Activated CD8-positive, alpha-beta memory T cell treated with anti-CD3 and anti-CD28 coated beads, Interleukin-2, amount 50 U/mL, for 24 hours (primary cell): Measurements from ENCODE around the gene IGSF9B.

ENCODE experiments used
- DNase-seq: peaks from one replicate; pipeline ENCODE4 v3.0.0-alpha.2; 2020; ENCODE audit errors: extremely low read depth

IGSF9B gene

GRCh38 chr11:133985981-133986944 lies 29.5 kb upstream of the IGSF9B start:
- DNase-seq: no peak

DNA sequence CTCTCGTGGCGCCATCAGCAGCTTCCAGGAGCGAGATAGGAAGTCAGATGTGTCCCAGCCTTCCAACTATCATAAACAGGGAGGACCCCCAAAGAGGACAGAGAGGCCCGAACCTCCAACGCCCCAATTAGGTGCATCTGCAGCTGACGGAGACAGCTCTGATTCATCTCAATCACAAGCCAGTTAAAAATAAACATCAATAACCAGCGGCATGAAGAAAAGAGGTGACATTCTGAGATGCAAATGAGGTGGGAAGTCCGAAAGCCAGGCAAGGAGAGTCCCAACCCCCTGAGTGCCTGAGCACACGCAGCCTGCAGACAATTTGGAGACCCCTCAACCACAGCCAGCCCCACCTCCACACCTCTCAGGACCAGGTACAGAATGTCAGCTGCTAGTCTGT lies 28.1 kb upstream of the IGSF9B start:
- DNase-seq: no peak

GRCh38 chr11:133983660-133984316 lies 27.0 kb upstream of the IGSF9B start:
- no peak for DNase-seq

DNA sequence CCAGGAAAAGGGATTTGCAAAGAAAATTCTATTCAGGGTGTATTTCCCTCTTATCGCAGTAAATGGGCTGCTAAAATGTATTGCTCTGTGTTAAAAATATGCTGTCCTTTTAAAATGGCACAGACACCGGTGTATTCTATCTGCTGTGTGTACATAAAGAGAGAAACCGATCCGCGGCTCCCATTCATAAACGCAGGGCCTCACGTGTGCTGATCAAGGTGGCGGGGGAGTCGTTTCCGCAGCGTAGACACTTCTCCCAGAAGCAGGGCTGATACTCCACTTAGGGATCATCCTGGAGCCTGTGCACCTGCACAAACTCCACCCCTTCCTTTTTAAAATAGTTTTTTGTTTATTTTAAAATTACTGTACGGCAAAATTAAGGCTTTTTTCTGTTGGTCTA lies 26.1 kb upstream of the IGSF9B start:
- DNase-seq: no peak

GRCh38 chr11:133982151-133982550 lies 25.4 kb upstream of the IGSF9B start:
- no peak for DNase-seq

DNA sequence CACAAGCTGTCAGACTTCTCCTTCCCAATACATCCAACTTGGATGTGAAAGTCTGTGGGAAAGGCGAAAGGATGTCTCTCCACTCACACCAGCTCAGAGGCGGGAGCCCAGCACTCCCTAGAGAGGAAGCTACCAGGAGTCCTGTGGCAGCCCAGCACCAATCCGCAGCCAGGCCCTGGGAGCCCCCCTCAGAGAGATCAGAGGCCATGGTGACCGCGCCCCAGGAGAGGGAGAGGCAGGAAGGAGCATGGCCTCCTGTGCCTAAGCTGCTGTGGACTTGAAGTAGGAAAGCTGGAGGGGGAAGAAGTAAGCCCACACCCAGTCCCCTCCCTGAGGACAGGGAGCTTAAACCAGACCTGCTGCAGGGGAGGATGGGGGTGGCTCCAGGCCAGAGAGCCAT lies 24.4 kb upstream of the IGSF9B start:
- no peak for DNase-seq

- DNase-seq: no peak
Observed at GRCh38 chr11:133980665-133981064, 23.9 kb upstream of the IGSF9B start.

- no peak for DNase-seq
Observed at GRCh38 chr11:133978794-133979193, 22.0 kb upstream of the IGSF9B start.

DNA sequence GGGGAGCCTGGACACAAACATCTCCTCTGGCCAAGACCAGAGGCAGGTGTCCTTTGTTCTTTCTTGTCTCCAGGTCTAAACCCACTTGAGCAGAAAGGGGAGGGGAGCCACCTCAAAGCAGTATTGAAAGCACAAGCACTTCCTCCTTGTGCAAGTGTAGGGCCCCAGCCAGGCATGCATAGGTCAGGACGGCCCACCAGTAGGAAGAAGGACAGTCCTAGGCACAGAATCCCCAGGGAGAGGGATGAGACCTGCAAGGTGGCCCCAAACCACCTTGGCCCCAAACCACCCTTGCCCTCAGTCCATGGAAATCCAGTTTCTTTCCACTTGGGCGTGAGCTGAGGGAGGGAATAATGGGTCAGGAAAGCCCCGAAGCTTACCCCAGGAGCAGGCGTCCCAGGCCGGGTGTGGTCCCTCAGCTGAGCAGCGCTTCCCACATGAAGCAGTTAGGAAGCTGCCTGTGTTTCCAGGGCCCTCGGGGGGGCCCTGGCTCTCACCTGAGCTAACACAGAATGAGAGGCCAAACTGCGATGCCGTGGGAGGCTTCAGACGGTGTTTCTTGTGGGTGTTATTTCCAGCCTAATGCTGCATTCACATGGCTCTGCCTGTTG lies 20.4 kb upstream of the IGSF9B start:
- DNase-seq: no peak

DNA sequence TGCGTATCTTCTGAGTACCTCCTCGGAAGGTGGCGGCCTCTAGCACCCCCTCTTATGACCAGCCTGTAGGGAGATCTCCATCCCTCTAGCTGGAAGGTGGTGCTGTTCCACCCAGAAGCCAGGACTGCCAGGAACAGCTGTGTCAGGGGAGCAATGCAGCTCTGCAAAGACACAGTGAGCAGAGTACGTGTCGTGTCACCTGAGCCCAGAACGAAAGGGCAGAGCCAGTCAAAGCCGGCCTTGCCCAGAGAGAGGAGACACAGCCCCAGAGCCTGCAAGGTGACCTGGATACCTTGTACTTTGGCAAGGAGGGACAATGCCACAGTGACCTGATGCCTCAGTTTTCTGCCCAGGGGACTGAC lies 18.7 kb upstream of the IGSF9B start:
- DNase-seq: no peak

DNA sequence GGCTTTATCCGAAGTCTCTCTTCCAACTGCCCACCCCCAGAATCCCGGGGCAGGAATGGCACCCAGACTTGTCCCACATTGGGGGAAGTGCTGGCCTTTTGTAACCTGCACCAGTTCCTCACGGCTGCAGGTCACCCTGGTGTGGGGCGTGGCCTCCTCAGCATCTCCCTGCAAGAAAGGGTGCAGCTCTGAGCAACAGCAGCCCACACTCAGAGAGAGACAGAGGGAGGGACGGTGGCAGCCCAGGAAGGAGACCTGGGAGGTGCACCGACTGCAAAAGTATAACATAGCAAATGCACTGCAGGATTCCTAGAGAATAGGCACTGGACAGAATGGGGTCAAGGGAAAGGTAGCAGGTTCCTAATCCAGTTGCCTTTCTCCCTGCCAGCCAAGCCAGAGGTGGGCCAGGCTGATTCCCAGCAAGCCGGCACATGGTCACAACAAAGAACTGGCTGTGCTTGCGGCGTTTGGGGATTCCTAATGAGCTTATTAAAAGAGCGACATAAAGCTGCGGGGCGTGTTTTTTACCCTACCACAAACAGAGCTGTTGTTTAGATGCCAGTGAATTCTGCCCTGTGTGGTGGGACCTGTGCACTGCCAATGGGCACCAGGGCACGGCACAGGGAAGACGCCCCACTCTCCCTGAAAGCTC lies 18.2 kb upstream of the IGSF9B start:
- no peak for DNase-seq

DNA sequence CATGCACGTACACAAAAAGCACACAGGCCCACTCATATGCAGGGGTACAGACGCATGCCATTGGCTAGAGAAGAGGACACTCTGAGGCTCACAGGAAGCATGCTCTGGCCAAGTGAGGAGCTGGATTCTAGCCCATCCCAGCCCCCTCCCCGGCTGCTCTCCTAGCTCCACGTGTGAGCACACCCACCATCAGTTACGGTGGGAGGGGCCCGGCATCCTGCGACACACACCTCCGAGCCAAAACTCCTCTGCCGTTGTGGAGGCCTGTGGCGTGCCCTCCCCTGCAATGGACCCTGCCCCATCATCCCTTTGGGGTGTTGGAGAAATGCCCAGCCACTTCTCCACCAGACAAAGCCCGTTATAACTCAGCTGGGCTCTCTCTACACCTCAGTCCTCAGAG lies 15.1 kb upstream of the IGSF9B start:
- DNase-seq: no peak

DNA sequence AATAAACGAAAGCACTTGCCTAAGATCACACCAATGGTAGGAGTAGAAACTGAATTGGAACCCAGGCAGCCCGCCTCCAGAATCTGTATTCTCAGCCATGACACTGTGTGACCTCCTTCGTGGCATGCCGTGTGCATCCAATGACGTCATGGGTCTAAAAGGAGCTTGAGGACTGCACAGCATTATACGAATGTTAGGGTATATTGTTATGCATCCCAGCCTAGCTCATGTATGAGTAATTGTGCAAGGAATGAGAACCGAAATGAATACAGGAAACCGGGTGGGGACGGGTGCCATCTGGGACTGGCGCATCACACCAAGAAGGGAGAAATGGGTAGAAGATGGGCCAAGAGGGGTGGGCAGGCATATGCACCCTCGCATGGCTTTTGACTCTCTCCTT lies 12.3 kb upstream of the IGSF9B start:
- no peak for DNase-seq

DNA sequence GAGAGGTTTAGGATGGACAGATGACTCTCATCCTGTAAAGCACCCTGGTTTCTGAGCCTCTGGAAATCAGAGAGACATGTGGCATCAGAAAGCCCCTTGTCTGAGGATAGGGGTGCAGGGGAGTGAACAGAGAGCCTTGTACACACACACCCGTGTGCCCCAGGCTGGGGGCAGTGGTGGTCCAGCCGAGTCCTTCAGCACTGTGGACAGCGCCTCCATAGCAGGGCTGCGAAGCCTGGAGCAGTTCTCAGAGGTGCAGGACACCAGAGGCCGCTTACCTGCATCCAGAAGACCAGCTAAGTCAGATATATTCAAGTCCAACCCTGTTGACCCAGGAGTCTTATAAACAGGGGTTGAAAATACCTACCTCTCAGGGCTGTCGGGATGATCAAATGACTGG lies 11.5 kb upstream of the IGSF9B start:
- DNase-seq: no peak

DNA sequence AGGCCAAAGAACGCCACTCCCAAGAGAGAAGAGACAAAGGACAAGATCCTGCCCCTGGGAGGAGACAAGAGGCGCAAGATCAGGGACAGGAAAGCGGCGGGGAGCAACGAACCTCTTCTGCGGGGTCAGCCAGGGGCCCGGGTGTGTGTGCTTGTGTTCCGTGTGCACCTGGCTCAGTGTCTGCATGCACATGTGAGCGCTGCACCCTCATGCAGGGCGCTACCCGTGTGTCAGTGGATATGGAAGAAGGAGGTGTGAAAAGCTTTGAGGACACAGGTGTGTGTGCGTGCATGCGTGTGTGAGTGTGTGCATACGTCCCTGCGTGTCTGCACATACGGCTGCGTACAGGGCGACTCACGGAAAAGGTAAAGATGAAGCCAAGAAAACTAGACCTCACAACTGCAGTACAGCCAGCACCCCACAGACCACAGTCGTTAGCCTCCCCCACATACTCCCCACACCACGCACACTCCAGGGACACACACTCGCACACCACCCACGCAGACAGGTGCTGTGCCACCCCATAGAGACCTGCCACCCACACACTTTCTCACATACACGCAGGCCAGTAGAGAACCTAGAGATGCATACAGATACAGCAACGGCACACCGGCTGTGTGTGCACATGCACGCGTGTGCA lies 11.0 kb upstream of the IGSF9B start:
- no peak for DNase-seq

GRCh38 chr11:133966921-133967598 lies 10.3 kb upstream of the IGSF9B start:
- DNase-seq: no peak

DNA sequence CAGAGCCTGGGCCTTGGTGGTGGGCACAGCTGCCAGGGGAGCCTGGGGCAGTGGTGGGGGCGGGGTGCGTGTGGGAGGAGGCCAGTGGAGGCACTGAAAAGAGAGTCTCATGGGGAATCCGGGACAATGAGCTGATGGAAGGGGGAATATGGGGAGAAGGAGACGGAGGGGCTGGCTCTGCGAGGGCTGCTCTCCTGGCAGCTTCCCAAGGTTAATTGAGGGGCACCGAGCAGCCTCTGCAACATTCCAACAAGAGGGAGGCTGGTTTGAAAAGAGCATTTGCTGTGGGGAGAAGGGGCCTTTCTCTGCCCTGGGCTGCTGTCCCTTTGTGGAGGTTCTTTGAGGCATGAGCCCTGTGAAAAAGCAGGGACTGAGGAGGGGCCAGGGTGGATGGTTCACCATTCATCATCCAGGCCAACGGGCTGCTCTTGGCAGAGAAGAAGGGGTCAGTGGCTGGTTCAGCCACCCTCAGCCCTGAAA lies 9.4 kb upstream of the IGSF9B start:
- no peak for DNase-seq

DNA sequence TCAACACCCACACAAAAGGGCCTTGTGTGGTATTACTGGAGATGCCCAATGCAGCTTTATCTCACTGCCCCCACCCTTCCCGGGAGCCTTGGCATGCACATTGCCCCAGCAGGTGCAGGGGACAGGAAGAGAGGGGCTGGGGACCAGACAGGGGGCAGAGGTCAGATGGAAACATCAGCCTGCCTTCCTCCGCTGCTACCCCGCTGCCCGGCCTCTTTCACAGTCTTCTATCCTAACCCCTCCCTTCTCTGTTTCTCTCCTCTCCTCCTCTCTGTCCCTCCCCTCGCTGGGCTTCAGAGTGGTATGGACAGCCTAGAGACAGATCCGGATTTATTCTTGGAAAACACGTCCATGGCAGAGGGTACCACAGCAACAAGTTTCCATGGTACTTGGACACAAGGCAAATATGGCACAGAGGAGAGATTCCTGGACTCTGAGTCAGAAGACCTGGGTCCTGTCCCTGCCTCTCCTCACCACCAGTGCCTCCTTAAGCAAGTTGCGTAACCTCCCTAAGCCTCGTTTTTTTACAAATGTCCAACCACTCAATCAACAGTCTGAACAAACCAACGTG lies 8.3 kb upstream of the IGSF9B start:
- DNase-seq: no peak

DNA sequence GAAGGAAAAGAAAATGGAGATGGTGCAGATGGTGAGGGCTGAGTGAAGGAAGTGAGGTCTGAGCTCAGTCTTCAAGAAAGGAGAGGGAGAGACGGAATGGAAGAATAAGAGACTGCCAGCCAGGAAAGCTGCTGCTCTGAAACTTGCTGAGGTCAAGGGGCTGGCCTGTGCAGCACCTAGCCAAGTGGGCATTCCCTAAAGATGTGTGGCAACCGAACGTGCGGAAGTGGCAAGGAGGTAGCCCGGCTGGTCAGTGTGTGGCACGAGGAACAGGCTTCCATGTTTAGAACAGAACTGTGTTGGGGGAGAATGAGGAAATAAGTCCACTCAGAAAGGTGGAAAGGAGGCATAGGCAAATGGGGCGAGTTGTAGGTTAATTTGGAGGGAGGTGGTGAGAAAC lies 7.6 kb upstream of the IGSF9B start:
- DNase-seq: no peak

GRCh38 chr11:133961890-133962289 lies 5.1 kb upstream of the IGSF9B start:
- DNase-seq: no peak

DNA sequence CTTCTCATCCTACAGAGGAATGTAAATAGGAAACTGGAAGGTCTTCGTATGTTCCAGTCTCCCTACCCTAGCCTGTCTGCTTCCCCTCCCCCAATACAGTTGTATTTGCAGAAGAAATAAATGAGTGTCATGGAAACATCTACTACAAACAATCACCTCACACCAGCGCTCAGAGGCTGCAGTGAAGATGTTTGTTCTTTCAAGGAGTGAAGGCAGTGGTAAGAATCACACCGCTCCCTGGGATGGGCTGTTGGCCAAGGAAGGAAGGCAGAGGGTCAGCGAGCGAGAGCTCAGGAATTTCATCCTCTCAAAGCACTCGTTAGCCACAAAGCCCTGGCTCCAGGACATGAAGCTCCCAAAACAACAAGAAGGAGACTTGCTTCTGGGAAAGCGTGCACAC lies 1.1 kb upstream of the IGSF9B start:
- no peak for DNase-seq
